Measurements from ENCODE around the gene GATA6. TPM values are rescaled to one million over a fixed set of nuclear protein-coding genes. Genes with fewer than 3 reads are reported as not detected.

GATA6 gene
- total RNA-seq, 1 donor from 2014 or later: 0.40 TPM

DNA sequence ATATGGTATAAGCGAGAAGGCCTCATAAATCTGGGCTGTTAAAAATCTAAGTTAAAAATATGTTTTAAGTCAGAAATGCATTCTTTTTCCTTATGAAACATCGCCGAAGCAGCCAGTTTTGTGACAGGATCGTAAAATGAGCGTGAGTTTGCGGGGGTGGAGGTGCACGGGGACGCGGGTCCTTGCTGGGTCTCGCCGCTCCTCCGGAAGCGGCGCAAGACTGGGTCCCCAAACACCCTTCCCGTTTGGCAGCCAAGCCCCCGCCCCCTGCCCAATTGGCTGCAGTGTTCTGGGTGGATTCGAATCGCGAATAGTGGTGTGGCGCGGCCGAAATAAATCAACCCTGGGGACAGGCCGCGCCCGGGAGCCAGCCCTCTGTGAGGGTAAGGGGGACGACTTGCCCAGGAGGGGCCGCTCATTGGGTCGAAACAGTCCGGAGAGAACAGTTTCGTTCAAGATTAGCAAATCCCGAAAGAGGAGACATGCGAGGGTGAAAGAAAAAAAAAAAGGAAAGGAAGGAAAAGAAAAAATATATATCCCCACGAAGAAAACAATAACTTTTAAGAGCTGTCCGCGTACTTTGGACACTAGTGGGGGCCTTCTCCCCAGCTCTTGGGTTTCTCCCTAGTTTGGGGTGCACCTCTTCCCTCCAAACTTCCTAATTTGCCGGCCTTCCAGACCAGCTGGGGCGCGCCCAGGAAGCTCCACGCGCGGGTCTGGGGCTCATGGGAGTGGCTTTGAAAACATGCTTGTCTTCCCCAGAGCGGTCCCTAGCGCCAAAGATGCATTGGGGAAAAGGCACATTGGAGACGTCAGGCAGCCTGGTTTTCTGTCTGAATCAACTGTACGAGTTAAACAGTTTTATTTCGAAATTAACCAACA, 3.1 kb upstream of the GATA6 start:
- no peak for DNase-seq (ENCODE audit: low read depth in 2 of 2)

- DNase-seq (ENCODE audit: low read depth in 2 of 2): peak in 1 of 2 donors; percentile 19
Observed at GRCh38 chr18:22167091-22167470, 2.3 kb upstream of the GATA6 start.

DNA sequence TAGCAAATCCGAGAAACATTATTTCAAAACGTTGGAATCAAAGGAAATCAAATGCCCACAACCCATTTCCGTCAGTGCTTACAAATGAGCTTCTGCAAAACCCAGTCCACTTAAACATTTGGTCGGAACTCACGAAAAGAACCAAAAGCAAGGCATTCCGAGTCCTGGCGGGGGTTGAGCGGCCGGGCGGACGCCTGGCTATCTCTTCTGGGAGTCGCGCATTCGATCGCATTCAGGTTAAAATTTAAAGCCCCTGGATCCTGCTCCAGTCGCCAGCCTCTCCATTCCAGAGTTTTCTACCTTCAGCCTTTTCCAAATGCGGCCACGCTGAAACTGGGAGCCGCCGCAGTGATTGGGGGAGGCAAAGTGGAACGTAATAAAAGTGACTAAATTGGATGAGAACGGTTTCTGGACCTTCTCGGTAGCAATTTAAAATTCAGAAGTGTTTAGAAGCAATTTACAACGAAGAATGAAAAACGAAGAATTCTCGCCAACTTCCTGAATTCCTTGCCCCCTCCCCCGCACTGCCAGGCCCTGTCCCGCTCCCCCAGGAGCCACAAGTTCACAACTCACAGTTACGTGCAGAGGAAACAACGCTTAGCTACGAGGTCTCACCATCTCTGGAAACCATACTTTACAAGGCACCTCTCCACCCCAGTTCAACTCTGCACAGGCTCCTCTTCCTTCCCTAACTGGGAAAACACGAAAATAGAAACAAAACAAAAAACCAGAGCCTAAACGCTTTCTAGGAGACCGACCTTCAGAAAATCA, 1.7 kb upstream of the GATA6 start:
- DNase-seq (ENCODE audit: low read depth in 2 of 2): peak; percentile 35 to 48

GRCh38 chr18:22168360-22168921, 948 bp upstream of the GATA6 start:
- peak; percentile 25 to 59 for DNase-seq (ENCODE audit: low read depth in 2 of 2)

GRCh38 chr18:22169889-22170420, 566 bp downstream of the GATA6 start:
- DNase-seq (ENCODE audit: low read depth in 2 of 2): peak in 1 of 2 donors; percentile 81

DNA sequence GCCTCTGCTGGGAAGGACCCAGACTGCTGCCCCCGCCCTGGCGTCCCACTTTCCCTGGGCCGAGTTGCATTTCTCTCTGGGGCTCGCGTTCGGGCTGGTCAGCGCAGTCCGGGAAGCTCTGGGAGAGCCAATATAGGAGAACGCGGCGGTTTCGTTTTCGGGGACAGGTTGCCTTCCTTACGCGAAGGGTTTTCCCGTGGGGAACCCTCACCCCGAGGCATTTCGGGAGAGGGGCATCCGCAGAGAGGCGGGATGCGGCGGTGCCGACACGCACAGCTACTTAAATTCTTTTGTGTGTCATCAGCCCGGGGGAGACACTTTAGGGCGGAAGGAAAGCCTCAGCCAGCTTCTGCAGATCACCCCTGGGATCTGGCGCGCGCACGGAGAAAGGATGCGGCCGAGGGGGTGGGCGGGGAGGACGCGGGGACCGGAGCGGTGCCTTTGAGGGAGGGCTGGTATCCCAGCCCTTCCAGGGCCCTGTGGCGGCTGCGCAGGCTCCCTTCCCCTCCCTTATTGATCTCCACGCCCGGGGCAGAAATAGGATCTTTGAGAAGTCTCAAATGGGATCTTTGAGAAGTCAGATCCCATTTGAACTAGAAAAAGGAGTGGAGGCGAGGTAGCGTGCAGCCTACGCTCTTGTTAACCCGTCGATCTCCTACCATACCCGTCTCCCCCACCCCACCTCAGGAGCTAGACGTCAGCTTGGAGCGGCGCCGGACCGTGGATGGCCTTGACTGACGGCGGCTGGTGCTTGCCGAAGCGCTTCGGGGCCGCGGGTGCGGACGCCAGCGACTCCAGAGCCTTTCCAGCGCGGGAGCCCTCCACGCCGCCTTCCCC, 1.2 kb downstream of the GATA6 start:
- DNase-seq (ENCODE audit: low read depth in 2 of 2): peak; percentile 57 to 76

GRCh38 chr18:22171258-22172119, 2.1 kb downstream of the GATA6 start:
- peak in 1 of 2 donors; percentile 38 for DNase-seq (ENCODE audit: low read depth in 2 of 2)

DNA sequence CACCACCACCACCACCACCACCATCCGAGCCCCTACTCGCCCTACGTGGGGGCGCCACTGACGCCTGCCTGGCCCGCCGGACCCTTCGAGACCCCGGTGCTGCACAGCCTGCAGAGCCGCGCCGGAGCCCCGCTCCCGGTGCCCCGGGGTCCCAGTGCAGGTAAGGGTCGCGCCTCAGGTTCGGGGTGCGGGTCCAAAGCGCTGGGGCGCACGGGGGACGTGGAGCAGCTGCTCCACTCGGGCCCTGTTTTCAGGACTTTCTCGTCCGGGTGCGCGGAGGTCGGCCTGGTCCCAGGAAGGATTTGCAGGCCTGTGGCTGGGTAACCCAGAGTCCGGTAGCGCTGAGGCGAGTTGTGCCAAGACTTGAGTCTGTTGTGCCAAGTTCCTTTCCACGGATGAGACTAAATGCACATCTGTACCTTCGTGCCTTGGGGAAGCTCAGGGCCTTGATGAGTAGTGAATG, 2.8 kb downstream of the GATA6 start:
- no peak for DNase-seq (ENCODE audit: low read depth in 2 of 2)

DNA sequence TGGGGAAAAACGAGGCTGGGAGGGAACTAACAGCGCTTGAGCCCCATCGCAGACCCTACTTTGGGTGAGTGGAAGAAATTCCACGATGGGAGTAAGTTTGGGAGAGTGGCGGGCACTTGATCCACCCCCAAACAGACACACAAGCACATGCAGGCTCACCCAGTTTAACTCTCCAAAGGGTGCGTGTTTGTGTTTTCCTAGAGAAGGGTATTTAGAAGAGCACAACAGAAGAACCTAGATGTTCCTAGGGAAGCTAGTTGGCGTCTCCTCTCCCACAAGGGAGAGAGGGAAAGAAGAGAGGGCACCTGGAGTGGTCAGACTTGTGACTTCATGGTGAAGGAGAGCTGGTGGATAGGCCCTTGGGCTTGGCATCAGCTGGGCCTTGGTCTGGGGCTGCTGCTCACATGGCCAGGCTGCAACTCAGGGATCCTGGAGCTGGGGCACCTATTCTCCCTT, 3.2 kb downstream of the GATA6 start:
- DNase-seq (ENCODE audit: low read depth in 2 of 2): no peak

DNA sequence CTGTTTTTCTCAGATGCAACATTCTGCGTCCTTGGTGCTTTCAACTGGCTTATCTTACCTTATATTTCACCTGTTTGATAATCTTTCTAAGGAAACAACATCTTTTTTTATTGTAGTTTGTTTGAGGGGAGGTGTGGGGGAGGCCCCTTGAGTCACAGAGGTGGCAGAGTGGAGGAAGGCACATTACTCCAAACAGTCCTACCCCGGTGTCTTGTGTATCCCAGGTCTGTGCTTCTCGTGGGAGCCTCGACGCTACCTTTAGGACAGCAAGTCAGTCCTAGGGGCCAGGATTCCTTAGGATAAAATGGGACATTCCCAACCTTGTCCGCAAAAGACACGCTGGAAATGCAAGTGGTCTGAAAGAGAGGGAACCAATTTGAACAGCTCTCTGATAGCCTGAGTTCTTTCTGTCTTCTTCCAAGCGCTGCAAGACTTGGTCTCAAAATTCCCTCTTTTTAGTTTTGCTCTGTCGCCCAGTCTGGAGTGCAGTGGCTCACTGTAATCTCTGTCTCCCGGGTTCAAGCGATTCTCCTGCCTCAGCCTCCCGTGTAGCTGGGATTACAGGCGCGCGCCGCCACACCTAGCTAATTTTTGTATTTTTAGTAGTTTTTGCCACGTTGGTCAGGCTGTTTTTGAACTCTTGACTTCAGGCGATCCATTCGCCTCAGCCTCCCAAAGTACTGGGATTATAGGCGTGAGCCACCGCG, 4.0 kb downstream of the GATA6 start:
- no peak for DNase-seq (ENCODE audit: low read depth in 2 of 2)

DNA sequence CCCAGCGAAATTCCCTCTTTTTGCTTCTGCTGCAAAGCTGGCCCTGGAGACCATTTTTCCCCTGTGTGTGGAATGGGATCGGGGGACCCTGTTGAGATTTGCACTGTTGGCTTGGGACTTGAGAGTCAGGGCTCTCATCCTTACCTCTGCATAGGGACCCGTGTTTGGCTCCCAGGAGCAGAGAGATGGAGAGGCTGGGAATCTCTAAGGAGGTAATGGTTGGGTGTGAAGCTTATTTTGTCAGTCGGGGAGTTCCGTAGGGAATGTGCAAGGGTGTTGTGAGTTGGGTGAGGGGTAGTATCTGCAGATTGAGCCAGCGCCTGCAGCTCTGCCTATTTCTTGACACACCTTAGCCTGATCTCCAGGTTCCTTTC, 4.5 kb downstream of the GATA6 start:
- DNase-seq (ENCODE audit: low read depth in 2 of 2): no peak

GRCh38 chr18:22174341-22175145, 5.2 kb downstream of the GATA6 start:
- peak in 1 of 2 donors; percentile 39 for DNase-seq (ENCODE audit: low read depth in 2 of 2)

- DNase-seq (ENCODE audit: low read depth in 2 of 2): no peak
Observed at GRCh38 chr18:22175346-22175745, 6.0 kb downstream of the GATA6 start.

- DNase-seq (ENCODE audit: low read depth in 2 of 2): no peak
Observed at GRCh38 chr18:22176420-22177326, 7.3 kb downstream of the GATA6 start.

DNA sequence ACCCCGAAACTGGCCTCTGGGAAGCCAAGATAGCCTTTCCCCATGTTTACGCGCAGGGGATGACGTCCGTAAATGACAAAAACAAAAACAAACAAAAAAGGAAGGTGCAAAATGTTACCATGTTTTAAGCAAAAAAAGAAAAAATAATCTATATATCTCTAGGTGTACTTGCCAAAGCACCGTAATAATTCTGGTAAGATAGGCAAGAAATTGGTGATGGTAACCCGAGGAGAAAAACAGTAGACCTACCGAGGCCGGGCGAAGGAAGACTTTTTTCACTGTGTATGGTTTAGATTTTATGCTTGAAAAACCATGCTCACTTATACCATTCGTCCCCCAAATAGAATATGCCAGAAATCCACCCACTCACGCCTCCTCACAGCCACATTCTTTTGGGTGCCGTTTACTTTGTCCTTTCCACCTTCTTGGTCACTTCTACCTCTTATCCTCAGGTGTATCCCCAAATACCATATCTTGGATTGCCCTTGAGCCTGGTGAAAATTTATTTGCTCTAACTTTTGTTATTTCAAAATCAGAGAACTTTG, 8.0 kb downstream of the GATA6 start:
- DNase-seq (ENCODE audit: low read depth in 2 of 2): no peak

- DNase-seq (ENCODE audit: low read depth in 2 of 2): no peak
Observed at GRCh38 chr18:22179174-22179573, 9.8 kb downstream of the GATA6 start.

- no peak for DNase-seq (ENCODE audit: low read depth in 2 of 2)
Observed at GRCh38 chr18:22179631-22180030, 10.2 kb downstream of the GATA6 start.

Measured in lung microvascular endothelial cell (primary cell).